HS-5 (cell line): ENCODE measurements around the gene AMBRA1.

ENCODE experiments used
- DNase-seq: peaks from one replicate; pipeline ENCODE4 v3.0.0-alpha.2; 2012; ENCODE audit warnings: low read depth

AMBRA1 gene

DNA sequence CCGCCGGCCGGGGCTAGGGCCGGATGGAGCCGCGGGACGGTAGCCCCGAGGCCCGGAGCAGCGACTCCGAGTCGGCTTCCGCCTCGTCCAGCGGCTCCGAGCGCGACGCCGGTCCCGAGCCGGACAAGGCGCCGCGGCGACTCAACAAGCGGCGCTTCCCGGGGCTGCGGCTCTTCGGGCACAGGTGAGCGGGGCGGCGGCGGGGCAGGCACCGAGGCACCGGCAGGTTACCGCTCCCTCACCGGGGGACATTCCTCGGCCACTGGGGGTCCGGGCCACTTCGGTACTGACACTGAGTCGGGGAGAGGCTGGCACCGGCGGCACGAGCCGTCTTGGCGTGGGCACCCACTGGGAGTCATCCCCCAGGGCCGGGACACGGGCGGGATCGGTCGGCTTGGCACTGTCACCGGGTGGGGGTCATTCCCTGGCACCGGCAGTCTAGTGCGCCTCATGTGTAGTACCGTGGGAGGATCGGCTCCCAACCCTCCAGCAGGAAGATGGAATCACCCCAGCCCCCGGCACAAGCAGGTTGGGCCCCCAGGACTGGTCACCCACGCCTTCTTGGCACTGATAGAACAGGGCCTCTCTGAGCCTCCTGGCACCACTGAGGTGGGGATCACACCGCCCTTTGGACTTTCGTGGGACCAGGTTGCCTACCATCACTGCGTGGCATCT lies 246.0 kb downstream of the AMBRA1 start:
- no peak for DNase-seq

- no peak for DNase-seq
These were observed 246.8 kb downstream of the AMBRA1 start, which contains the start of gene DGKZ for GRCh38 chr11:46346886-46347636. DGKZ (plus strand) TSS chr11:46347463; CDS start chr11:46347660, 197 bp downstream.
